OCI-LY1 (cell line): ENCODE data around the gene LRRFIP2.

ENCODE experiments used
- H2AFZ ChIP-seq: fragments of 200-600 bp; sonication (generic), shearing (Covaris generic); 2 replicates; pipeline ENCODE4 v1.6.0; 2014; ENCODE audit warnings: antibody characterized with exemption, mild to moderate bottlenecking, low read length
- H3F3A ChIP-seq: fragments of 200-600 bp; sonication (generic), shearing (Covaris generic); 2 replicates; pipeline ENCODE4 v1.6.0; 2014; ENCODE audit warnings: mild to moderate bottlenecking, antibody characterized with exemption, low read length, moderate library complexity; ENCODE audit not compliant: insufficient read depth
- H3K27ac ChIP-seq: fragments of 200-600 bp; sonication (generic); 2 replicates; pipeline ENCODE4 v1.5.1; 2014; ENCODE audit warnings: low read length, mixed run types, mild to moderate bottlenecking, low read depth; ENCODE audit not compliant: poor library complexity, severe bottlenecking
- H3K27me3 ChIP-seq: fragments of 200-600 bp; sonication (generic); 2 replicates; pipeline ENCODE4 v1.6.0; 2014; ENCODE audit warnings: antibody characterized with exemption, mild to moderate bottlenecking, low read length, moderate library complexity; ENCODE audit not compliant: insufficient read depth
- H3K36me3 ChIP-seq: fragments of 200-600 bp; sonication (generic); 2 replicates; pipeline ENCODE4 v1.6.1; 2014; ENCODE audit warnings: mild to moderate bottlenecking, antibody characterized with exemption, low read length, moderate library complexity, mixed read lengths; ENCODE audit not compliant: insufficient read depth
- H3K4me1 ChIP-seq: fragments of 200-600 bp; sonication (generic); 2 replicates; pipeline ENCODE4 v1.5.1; 2014; ENCODE audit warnings: mild to moderate bottlenecking, low read length, moderate library complexity; ENCODE audit not compliant: insufficient read depth, severe bottlenecking
- H3K4me2 ChIP-seq: fragments of 200-600 bp; sonication (generic), shearing (Covaris generic); 2 replicates; pipeline ENCODE4 v1.6.1; 2014; ENCODE audit warnings: low read length
- H3K4me3 ChIP-seq: fragments of 200-600 bp; sonication (generic); 2 replicates; pipeline ENCODE4 v1.5.1; 2014; ENCODE audit warnings: low read length, low read depth, mild to moderate bottlenecking, mixed read lengths; ENCODE audit not compliant: poor library complexity, severe bottlenecking
- H3K79me2 ChIP-seq: fragments of 200-600 bp; shearing (Covaris generic); 2 replicates; pipeline ENCODE4 v1.6.1; 2016; ENCODE audit warnings: mixed run types, low read length, mixed read lengths; ENCODE audit not compliant: insufficient read depth
- H3K9ac ChIP-seq: fragments of 200-600 bp; sonication (generic), shearing (Covaris generic); 2 replicates; pipeline ENCODE4 v1.6.1; 2014; ENCODE audit warnings: mild to moderate bottlenecking, low read length, mixed read lengths
- H3K9me2 ChIP-seq: fragments of 200-600 bp; sonication (generic), shearing (Covaris generic); 2 replicates; pipeline ENCODE4 v1.6.1; 2014; ENCODE audit warnings: low read depth, mild to moderate bottlenecking, low read length, mixed read lengths
- H3K9me3 ChIP-seq: fragments of 200-600 bp; shearing (Covaris generic); 2 replicates; pipeline ENCODE4 v1.6.1; 2014; ENCODE audit warnings: low read length, mixed read lengths
- H4K20me1 ChIP-seq: fragments of 200-600 bp; sonication (generic), shearing (Covaris generic); 2 replicates; pipeline ENCODE4 v1.6.0; 2016; ENCODE audit warnings: mild to moderate bottlenecking, low read length; ENCODE audit not compliant: insufficient read depth
- EZH2 ChIP-seq: fragments of 200-600 bp; sonication (generic), shearing (Covaris generic); IDR thresholded peaks from 2 replicates; pipeline ENCODE4 v1.8.0; 2017; ENCODE audit warnings: borderline replicate concordance, mixed run types, mild to moderate bottlenecking, antibody characterized with exemption, low read length, moderate library complexity, mixed read lengths
- TF ChIP-seq, protein P1 (sequence below): fragments of 200-600 bp; sonication (generic), shearing (Covaris generic); IDR thresholded peaks from 2 replicates; pipeline ENCODE4 v1.5.1; 2017; ENCODE audit warnings: mild to moderate bottlenecking, antibody characterized with exemption, low read length, moderate library complexity, mixed read lengths

The LRRFIP2 gene

DNA sequence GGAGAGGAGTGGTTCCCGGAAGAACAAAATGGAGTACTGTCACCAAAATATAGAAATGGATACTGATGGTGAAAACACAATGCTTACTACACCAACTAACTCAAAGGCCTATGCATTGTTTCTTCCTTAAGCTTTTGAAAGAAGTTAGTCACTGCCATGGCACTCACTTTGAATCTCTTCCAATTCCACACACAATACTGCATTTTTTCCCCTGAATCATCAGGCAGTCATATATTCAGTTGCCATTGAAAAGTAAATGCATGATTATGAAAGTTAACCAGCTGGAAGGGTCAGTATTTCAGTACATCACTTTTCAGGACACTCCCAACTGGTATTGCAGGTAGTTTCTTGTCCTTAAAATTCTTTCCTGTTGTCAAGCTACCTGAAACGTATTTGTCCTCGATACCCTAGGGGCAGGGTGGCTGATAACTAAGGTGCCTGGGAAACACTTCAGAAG lies 9.0 kb upstream of the LRRFIP2 start:
- H3K27me3 ChIP-seq = no peaks in the 10 kb centered on the region
- H4K20me1 ChIP-seq = no peaks in the 10 kb centered on the region
- H3K4me2 ChIP-seq = no peak overlapping the region
- no peaks in the 10 kb centered on the region for H3K79me2 ChIP-seq
- H2AFZ ChIP-seq = no peak overlapping the region
- peaks cover 4% of the 10 kb centered on the region; the same call in 1 of the 2 replicates for H3F3A ChIP-seq
- no peak overlapping the region for H3K9ac ChIP-seq
- no peak overlapping the region for H3K4me3 ChIP-seq
- no peaks in the 10 kb centered on the region for H3K36me3 ChIP-seq
- no peak overlapping the region for H3K27ac ChIP-seq
- no peaks in the 10 kb centered on the region for H3K9me2 ChIP-seq
- peaks cover 7% of the 10 kb centered on the region for H3K4me1 ChIP-seq
- no peak for TF ChIP-seq EZH2
- TF ChIP-seq, protein P1, sequence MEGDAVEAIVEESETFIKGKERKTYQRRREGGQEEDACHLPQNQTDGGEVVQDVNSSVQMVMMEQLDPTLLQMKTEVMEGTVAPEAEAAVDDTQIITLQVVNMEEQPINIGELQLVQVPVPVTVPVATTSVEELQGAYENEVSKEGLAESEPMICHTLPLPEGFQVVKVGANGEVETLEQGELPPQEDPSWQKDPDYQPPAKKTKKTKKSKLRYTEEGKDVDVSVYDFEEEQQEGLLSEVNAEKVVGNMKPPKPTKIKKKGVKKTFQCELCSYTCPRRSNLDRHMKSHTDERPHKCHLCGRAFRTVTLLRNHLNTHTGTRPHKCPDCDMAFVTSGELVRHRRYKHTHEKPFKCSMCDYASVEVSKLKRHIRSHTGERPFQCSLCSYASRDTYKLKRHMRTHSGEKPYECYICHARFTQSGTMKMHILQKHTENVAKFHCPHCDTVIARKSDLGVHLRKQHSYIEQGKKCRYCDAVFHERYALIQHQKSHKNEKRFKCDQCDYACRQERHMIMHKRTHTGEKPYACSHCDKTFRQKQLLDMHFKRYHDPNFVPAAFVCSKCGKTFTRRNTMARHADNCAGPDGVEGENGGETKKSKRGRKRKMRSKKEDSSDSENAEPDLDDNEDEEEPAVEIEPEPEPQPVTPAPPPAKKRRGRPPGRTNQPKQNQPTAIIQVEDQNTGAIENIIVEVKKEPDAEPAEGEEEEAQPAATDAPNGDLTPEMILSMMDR = no peak
- no peaks in the 10 kb centered on the region for H3K9me3 ChIP-seq

DNA sequence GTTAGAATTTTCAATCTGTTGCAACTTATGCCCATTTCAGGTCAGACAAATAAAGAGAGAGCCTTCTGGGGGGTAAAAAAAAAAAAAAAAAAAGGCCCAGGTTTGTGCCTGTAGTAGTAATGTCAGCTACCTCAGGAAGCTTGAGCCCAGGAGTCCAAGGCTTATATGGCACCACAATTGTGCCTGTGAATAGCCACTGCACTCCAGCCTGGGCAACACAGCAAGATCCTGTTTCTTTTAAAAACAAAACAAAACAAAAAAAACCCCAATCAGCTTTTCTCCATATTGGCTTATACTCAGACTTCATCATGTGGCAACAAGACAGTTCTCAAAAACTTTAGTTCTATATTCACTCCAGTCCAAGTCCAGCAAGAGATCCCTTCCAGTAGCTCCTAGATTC lies 8.4 kb upstream of the LRRFIP2 start:
- Histone ChIP-seq H3K9me2 (no peaks in the 10 kb centered on the region), H3K4me3 (no peak overlapping the region), H3K4me1 (peaks cover 13% of the 10 kb centered on the region), H3K4me2 (no peak overlapping the region), H3K36me3 (no peaks in the 10 kb centered on the region), H4K20me1 (no peaks in the 10 kb centered on the region), H3F3A (peaks cover 4% of the 10 kb centered on the region; the same call in 1 of the 2 replicates), H2AFZ (no peak overlapping the region), H3K27me3 (no peaks in the 10 kb centered on the region), H3K9me3 (no peaks in the 10 kb centered on the region), H3K9ac (no peak overlapping the region), H3K27ac (no peak overlapping the region), H3K79me2 (peaks cover 6% of the 10 kb centered on the region; the same call in 1 of the 2 replicates)
- TF ChIP-seq EZH2 = no peak
- TF ChIP-seq, protein P1 = no peak

DNA sequence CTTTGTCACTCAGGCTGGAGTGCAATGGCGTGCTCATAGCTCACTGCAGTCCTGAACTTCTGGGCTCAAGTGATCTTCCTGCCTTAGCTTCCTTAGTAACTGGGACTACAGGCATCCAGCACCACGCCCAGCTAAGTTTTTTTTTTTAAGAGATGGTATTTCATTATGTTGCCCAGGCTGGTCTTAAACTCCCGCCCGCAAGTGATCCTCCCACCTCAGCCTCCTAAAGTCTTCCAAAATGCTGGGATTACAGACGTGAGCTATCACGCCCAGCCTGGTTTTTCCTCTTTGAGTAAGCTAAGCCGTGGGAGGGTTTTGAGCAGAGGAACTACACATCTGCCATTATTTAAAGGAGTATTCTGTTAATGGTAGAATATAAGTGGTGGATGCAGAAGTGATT lies 7.4 kb upstream of the LRRFIP2 start:
- Histone ChIP-seq H3K27me3 (no peaks in the 10 kb centered on the region), H4K20me1 (no peaks in the 10 kb centered on the region), H3K9me2 (no peaks in the 10 kb centered on the region), H3F3A (peaks cover 4% of the 10 kb centered on the region; the same call in 1 of the 2 replicates), H3K9ac (no peak overlapping the region), H3K36me3 (no peaks in the 10 kb centered on the region), H3K9me3 (no peaks in the 10 kb centered on the region), H3K4me2 (no peak overlapping the region), H3K4me1 (peaks cover 22% of the 10 kb centered on the region), H3K79me2 (peaks cover 13% of the 10 kb centered on the region; the same call in 1 of the 2 replicates), H2AFZ (no peak overlapping the region), H3K4me3 (no peak overlapping the region), H3K27ac (no peak overlapping the region)
- TF ChIP-seq, protein P1 = no peak
- no peak for TF ChIP-seq EZH2
